HG03097 (cell line): ENCODE measurements around the gene ZNF414.
"Not testable (repeated sequence)": the region's sequence is repeated elsewhere in the genome, so short reads cannot be mapped to it uniquely, and the experiment has no call there.

Experiments used
- ATAC-seq: cut with Tn5 transposase; IDR thresholded peaks from one replicate; pipeline ENCODE4 v1.9.1; 2021; ENCODE audit not compliant: unreplicated experiment, low FRiP score

Gene ZNF414

GRCh38 chr19:8513687-8514504 lies at the start of gene ZNF414:
ZNF414 (minus strand) TSS chr19:8514167; CDS start chr19:8514046, 121 bp downstream.
- ATAC-seq = peak; percentile 88

- no peak for ATAC-seq
Observed at GRCh38 chr19:8561075-8561764, 47.3 kb upstream of the ZNF414 start.

GRCh38 chr19:8558325-8558724 lies 44.4 kb upstream of the ZNF414 start:
- no peak for ATAC-seq

GRCh38 chr19:8557642-8558238 lies 43.8 kb upstream of the ZNF414 start:
- no peak for ATAC-seq

- not testable (repeated sequence) for ATAC-seq
Observed at GRCh38 chr19:8553729-8554128, 39.8 kb upstream of the ZNF414 start.

GRCh38 chr19:8552810-8553209 lies 38.8 kb upstream of the ZNF414 start:
- ATAC-seq = no peak

- ATAC-seq = no peak
Observed at GRCh38 chr19:8550070-8550469, 36.1 kb upstream of the ZNF414 start.

GRCh38 chr19:8545743-8546142 lies 31.8 kb upstream of the ZNF414 start:
- no peak for ATAC-seq

- ATAC-seq = no peak
Observed at GRCh38 chr19:8544168-8544567, 30.2 kb upstream of the ZNF414 start.

- ATAC-seq = no peak
Observed at GRCh38 chr19:8539621-8540149, 25.7 kb upstream of the ZNF414 start.

GRCh38 chr19:8537099-8537498 lies 23.1 kb upstream of the ZNF414 start:
- no peak for ATAC-seq

- no peak for ATAC-seq
Observed at GRCh38 chr19:8536282-8536681, 22.3 kb upstream of the ZNF414 start.

- ATAC-seq = no peak
Observed at GRCh38 chr19:8532225-8532624, 18.3 kb upstream of the ZNF414 start.

GRCh38 chr19:8531470-8531869 lies 17.5 kb upstream of the ZNF414 start:
- no peak for ATAC-seq

GRCh38 chr19:8530061-8530679 lies 16.2 kb upstream of the ZNF414 start:
- no peak for ATAC-seq

- no peak for ATAC-seq
Observed at GRCh38 chr19:8529369-8530006, 15.5 kb upstream of the ZNF414 start.

- ATAC-seq = no peak
Observed at GRCh38 chr19:8528500-8528899, 14.5 kb upstream of the ZNF414 start.

GRCh38 chr19:8526345-8527091 lies 12.6 kb upstream of the ZNF414 start:
- ATAC-seq = no peak

- no peak for ATAC-seq
Observed at GRCh38 chr19:8525401-8525684, 11.4 kb upstream of the ZNF414 start.

- ATAC-seq = no peak
Observed at GRCh38 chr19:8519388-8519787, 5.4 kb upstream of the ZNF414 start.
